Endothelial cell of umbilical vein (primary cell): ENCODE data around the gene SUV39H2. TPM values are rescaled to one million over a fixed set of nuclear protein-coding genes. Genes with fewer than 3 reads are reported as not detected.

Experiments
- BruUV-seq: library from RNA; stranded (reverse); fragments of 400-500 nt; replicated peaks from 2 replicates; lab custom pipeline; 2021; lab: Mats Ljungman, UMichigan
- CTCF ChIA-PET: fragments of 300-600, 350-600 bp; sonication (Branson Sonifier 250); formaldehyde crosslinking; loops from one replicate; lab custom pipeline; 2021; ENCODE audit warnings: antibody characterized with exemption, inconsistent platforms; lab: Charles Lee
- POLR2A ChIA-PET: fragments of 300-600, 350-600 bp; sonication (Branson Sonifier 250); formaldehyde crosslinking; loops from one replicate; lab custom pipeline; 2021; ENCODE audit warnings: antibody characterized with exemption, inconsistent platforms; lab: Charles Lee
- DNase-seq: peaks from one replicate; pipeline ENCODE4 v3.0.0-alpha.2; 2011; ENCODE audit warnings: low read depth, low spot score
- FAIRE-seq: peaks from 2 replicates; lab custom pipeline; 2011; peaks lifted over from hg19 to GRCh38; lab: Jason Lieb, UNC
- H2AFZ ChIP-seq: 2 replicates; pipeline ENCODE4 v1.6.0; 2012; ENCODE audit warnings: low read depth, low read length, control low read depth, inconsistent platforms
- H3K27ac ChIP-seq: 2 replicates; pipeline ENCODE4 v1.5.1; 2011; ENCODE audit warnings: low read depth, mild to moderate bottlenecking, control low read depth, low read length, moderate library complexity; ENCODE audit not compliant: insufficient read depth
- H3K27me3 ChIP-seq, 2 experiments: 2 replicates each; pipeline versions ENCODE4 v1.6.0 to v1.6.1; 2011; ENCODE audit warnings: low read length in 2 of 2, mixed read lengths in 1 of 2; ENCODE audit not compliant: control insufficient read depth in 2 of 2, insufficient read depth in 2 of 2
- H3K36me3 ChIP-seq, 2 experiments: 2 replicates in 1 of 2; 3 replicates in 1 of 2; pipeline ENCODE4 v1.5.1; 2011; ENCODE audit warnings: low read length in 2 of 2, mild to moderate bottlenecking in 1 of 2, moderate library complexity in 1 of 2; ENCODE audit not compliant: control insufficient read depth in 2 of 2, insufficient read depth in 2 of 2; ENCODE audit errors: extremely low read depth in 1 of 2
- H3K4me1 ChIP-seq: 3 replicates; pipeline ENCODE4 v1.5.1; 2011; ENCODE audit warnings: mild to moderate bottlenecking, low read length; ENCODE audit not compliant: control insufficient read depth, insufficient read depth; ENCODE audit errors: extremely low read depth
- H3K4me2 ChIP-seq: 2 replicates; pipeline ENCODE4 v1.6.1; 2011; ENCODE audit warnings: low read length, control low read depth, mixed read lengths; ENCODE audit not compliant: insufficient read depth
- H3K4me3 ChIP-seq, 3 experiments: fragments of 200-600 bp in 1 of 3; sonication (generic), shearing (Covaris generic) in 1 of 3; replicated peaks in 1 of 3; 2 replicates each; pipeline ENCODE4 v1.5.1; 2011 to 2016; ENCODE audit warnings: control low read depth in 3 of 3, low read length in 3 of 3, mild to moderate bottlenecking in 2 of 3, inconsistent platforms in 1 of 3, low read depth in 1 of 3, moderate library complexity in 1 of 3; ENCODE audit not compliant: insufficient read depth in 1 of 3
- H3K79me2 ChIP-seq: 2 replicates; pipeline ENCODE4 v1.6.0; 2012; ENCODE audit warnings: low read length, inconsistent platforms; ENCODE audit not compliant: control insufficient read depth, insufficient read depth
- H3K9ac ChIP-seq: replicated peaks from 2 replicates; pipeline ENCODE3; 2011; ENCODE audit warnings: low read length, control low read depth; ENCODE audit not compliant: insufficient read depth; ENCODE audit errors: extremely low read depth
- H3K9me1 ChIP-seq: replicated peaks from 3 replicates; pipeline ENCODE4 v1.6.0; 2011; ENCODE audit warnings: mild to moderate bottlenecking, low read length; ENCODE audit not compliant: control insufficient read depth, insufficient read depth; ENCODE audit errors: extremely low read depth
- H3K9me3 ChIP-seq: replicated peaks from 2 replicates; pipeline ENCODE4 v1.5.1; 2012; ENCODE audit warnings: low read length, inconsistent platforms; ENCODE audit not compliant: control insufficient read depth, insufficient read depth
- H4K20me1 ChIP-seq: replicated peaks from 2 replicates; pipeline ENCODE3; 2011; ENCODE audit warnings: mild to moderate bottlenecking, low read length; ENCODE audit not compliant: control insufficient read depth, insufficient read depth; ENCODE audit errors: extremely low read depth
- EZH2 ChIP-seq: IDR thresholded peaks from 2 replicates; pipeline ENCODE4 v1.6.1; 2012; ENCODE audit warnings: borderline replicate concordance, low read depth, mild to moderate bottlenecking, moderate library complexity, low read length, inconsistent platforms; ENCODE audit not compliant: severe bottlenecking
- FOS ChIP-seq: IDR thresholded peaks from 2 replicates; pipeline ENCODE4 v1.6.1; 2011; ENCODE audit warnings: mild to moderate bottlenecking, low read length, moderate library complexity, borderline replicate concordance; ENCODE audit not compliant: insufficient read depth
- GATA2 ChIP-seq: IDR thresholded peaks from 2 replicates; pipeline ENCODE4 v1.7.0; 2011; ENCODE audit warnings: low read depth, mild to moderate bottlenecking, moderate library complexity, mixed read lengths, low read length; ENCODE audit not compliant: insufficient read length, insufficient read depth
- JUN ChIP-seq: IDR thresholded peaks from 2 replicates; pipeline ENCODE4 v1.6.1; 2011; ENCODE audit warnings: borderline replicate concordance, low read depth; ENCODE audit not compliant: insufficient read length, insufficient read depth
- MYC ChIP-seq: IDR thresholded peaks from one replicate; pipeline ENCODE4 v1.6.1; 2011; ENCODE audit warnings: mild to moderate bottlenecking, low read depth, low read length
- POLR2A ChIP-seq: IDR thresholded peaks from 2 replicates; pipeline ENCODE4 v1.6.1; 2012; ENCODE audit warnings: low read depth, mild to moderate bottlenecking, control low read depth, low read length
- POLR2AphosphoS5 ChIP-seq: IDR thresholded peaks from 2 replicates; pipeline ENCODE4 v1.6.1; 2012; ENCODE audit warnings: low read depth, mild to moderate bottlenecking, control low read depth, low read length, moderate library complexity; ENCODE audit not compliant: insufficient read depth
- dilution Hi-C: fragments of 300-500 bp; cut with MboI; formaldehyde crosslinking; loops from one replicate; pipeline ENCODE4 v1.15.0; 2019; ENCODE audit warnings: low sequenced_read_pairs; ENCODE audit not compliant: extremely low pct_ligation_motif_present
- intact Hi-C: fragments of 100-400 bp; cut with micrococcal nuclease; formaldehyde crosslinking; loops from one replicate; pipeline ENCODE4 v1.10.0; 2022
- polyA plus RNA-seq, 4 experiments: library from polyadenylated mRNA; depleted of rRNA in 3 of 4; stranded (reverse) in 3 of 4; unstranded in 1 of 4; fragments of >200 nt; gene quantifications; 2 replicates each; pipeline versions ENCODE4 v1.2.1 to v1.2.3, GENCODE V29; 2011 to 2012; ENCODE audit warnings: missing spikeins in 1 of 4
- total RNA-seq: library from RNA; stranded (reverse); gene quantifications from 2 replicates; pipeline ENCODE4 v1.2.3, GENCODE V29; 2021
- TF ChIP-seq, protein P1 (sequence below): IDR thresholded peaks from 2 replicates; pipeline ENCODE4 v1.6.1; 2011; ENCODE audit not compliant: insufficient read depth, insufficient read length
- TF ChIP-seq, protein P2 (sequence below), 2 donors: IDR thresholded peaks; 1 replicate in 1 of 2; 2 replicates in 1 of 2; pipeline ENCODE4 v1.5.1; 2011; ENCODE audit warnings: low read length in 2 of 2, mild to moderate bottlenecking in 2 of 2, moderate library complexity in 2 of 2, control low read depth in 1 of 2, inconsistent platforms in 1 of 2, low read depth in 1 of 2; ENCODE audit not compliant: insufficient read depth in 1 of 2; ENCODE audit errors: extremely low read depth in 1 of 2

SUV39H2 gene
- total and polyA plus RNA-seq, 2 donors (not counting 3 experiments of a cell fraction or from before 2014, with no cell fraction given) = 5.7 to 29.9 TPM

DNA sequence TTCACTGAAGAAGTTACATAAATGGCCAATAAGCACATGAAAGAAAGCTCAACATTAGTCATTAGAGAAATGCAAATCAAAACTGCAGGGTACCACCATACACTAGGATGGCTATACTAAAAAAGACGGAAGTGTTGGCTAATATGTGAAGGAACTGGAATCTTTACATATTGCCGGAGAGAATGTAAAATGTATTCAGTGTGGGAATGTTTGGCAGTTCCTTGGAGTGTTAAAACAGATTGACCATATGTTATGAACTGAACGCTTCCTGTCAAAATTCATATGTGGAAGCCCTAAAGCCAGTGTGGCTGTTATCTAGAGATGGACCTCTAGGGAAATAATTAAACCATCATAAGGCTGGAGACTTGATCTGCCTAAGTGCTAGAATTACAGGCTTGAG, 33.1 kb downstream of the SUV39H2 start:
- Histone ChIP-seq H3K36me3 (peaks cover 3 to 29% of the 10 kb centered on the region in 2 experiments), H3K27ac (no peak overlapping the region), H4K20me1 (no peaks in the 10 kb centered on the region), H3K4me3 (no peak overlapping the region), H3K79me2 (no peaks in the 10 kb centered on the region), H3K4me2 (no peak overlapping the region), H2AFZ (no peak overlapping the region), H3K9me1 (no peaks in the 10 kb centered on the region), H3K9me3 (peaks cover 1% of the 10 kb centered on the region), H3K4me1 (no peaks in the 10 kb centered on the region), H3K27me3 (no peaks in the 10 kb centered on the region), H3K9ac (no peak overlapping the region)
- FAIRE-seq (no peak), DNase-seq (no peak)
- TF ChIP-seq JUN (no peak), POLR2A (no peak), EZH2 (no peak), GATA2 (no peak), FOS (no peak), POLR2AphosphoS5 (no peak), MYC (no peak)
- TF ChIP-seq, protein P1, sequence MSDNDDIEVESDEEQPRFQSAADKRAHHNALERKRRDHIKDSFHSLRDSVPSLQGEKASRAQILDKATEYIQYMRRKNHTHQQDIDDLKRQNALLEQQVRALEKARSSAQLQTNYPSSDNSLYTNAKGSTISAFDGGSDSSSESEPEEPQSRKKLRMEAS = no peak
- TF ChIP-seq, protein P2, sequence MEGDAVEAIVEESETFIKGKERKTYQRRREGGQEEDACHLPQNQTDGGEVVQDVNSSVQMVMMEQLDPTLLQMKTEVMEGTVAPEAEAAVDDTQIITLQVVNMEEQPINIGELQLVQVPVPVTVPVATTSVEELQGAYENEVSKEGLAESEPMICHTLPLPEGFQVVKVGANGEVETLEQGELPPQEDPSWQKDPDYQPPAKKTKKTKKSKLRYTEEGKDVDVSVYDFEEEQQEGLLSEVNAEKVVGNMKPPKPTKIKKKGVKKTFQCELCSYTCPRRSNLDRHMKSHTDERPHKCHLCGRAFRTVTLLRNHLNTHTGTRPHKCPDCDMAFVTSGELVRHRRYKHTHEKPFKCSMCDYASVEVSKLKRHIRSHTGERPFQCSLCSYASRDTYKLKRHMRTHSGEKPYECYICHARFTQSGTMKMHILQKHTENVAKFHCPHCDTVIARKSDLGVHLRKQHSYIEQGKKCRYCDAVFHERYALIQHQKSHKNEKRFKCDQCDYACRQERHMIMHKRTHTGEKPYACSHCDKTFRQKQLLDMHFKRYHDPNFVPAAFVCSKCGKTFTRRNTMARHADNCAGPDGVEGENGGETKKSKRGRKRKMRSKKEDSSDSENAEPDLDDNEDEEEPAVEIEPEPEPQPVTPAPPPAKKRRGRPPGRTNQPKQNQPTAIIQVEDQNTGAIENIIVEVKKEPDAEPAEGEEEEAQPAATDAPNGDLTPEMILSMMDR (IDR thresholded peaks at IDR 0.05; ENCODE audit: extremely low read depth in 1 of 2, insufficient read depth in 1 of 2, low read depth in 1 of 2, low read length in 2 of 2) = no peak
- dilution Hi-C loops = no loop called here
- no TSS peak for BruUV-seq
- CTCF ChIA-PET = interaction anchor here (1.0 kb wide), 1 partner anchor 9 kb away, joined by 3 read pairs; no protein-coding TSS in a partner anchor
- intact Hi-C loops = no loop called here
- POLR2A ChIA-PET = no interaction called here
